K562 (cell line): ENCODE data around the gene SRMS.

Experiments
- CHD1 ChIP-seq: fragments of 200-600 bp; sonication (generic); IDR thresholded peaks from one replicate; pipeline ENCODE4 v1.6.1; 2012; ENCODE audit warnings: mild to moderate bottlenecking, moderate library complexity, low read length, inconsistent platforms
- NR3C1 ChIP-seq: sonication (generic); formaldehyde crosslinking; IDR thresholded peaks from 2 replicates; pipeline ENCODE4 v1.8.1; 2022; ENCODE audit warnings: missing genetic modification reagents
- POLR2A ChIP-seq: fragments of 450-650 bp; conservative IDR thresholded peaks from 2 replicates; pipeline ENCODE4 v1.6.1; 2016
- TCF7 ChIP-seq: sonication (generic); IDR thresholded peaks from 2 replicates; pipeline ENCODE4 v1.6.1; 2016; ENCODE audit warnings: antibody characterized with exemption, borderline replicate concordance
- ZNF143 ChIP-seq: sonication (generic); formaldehyde crosslinking; IDR thresholded peaks from 2 replicates; pipeline ENCODE4 v1.9.0; 2022; ENCODE audit warnings: mild to moderate bottlenecking, missing genetic modification reagents
- TF ChIP-seq, protein P1 (sequence below), 2 experiments: fragments of 450-650 bp; IDR thresholded peaks; 2 replicates each; pipeline ENCODE4 v1.6.1; 2016; ENCODE audit warnings: mild to moderate bottlenecking in 2 of 2, borderline replicate concordance in 1 of 2, low read depth in 1 of 2, moderate library complexity in 1 of 2
- TF ChIP-seq, protein P2 (sequence below), 3 experiments: IDR thresholded peaks in 2 of 3; conservative IDR thresholded peaks in 1 of 3; 2 replicates each; pipeline ENCODE4 v1.5.1; 2011 to 2012; ENCODE audit warnings: low read length in 3 of 3, mild to moderate bottlenecking in 3 of 3, control low read depth in 2 of 3, improper control_type of control experiment in 1 of 3, inconsistent platforms in 1 of 3, low read depth in 1 of 3, mixed read lengths in 1 of 3, moderate library complexity in 1 of 3; ENCODE audit not compliant: insufficient read depth in 2 of 3
- TF ChIP-seq, protein P3 (sequence below): fragments of 450-650 bp; IDR thresholded peaks from 2 replicates; pipeline ENCODE4 v1.6.1; 2016
- TF ChIP-seq, protein P4 (sequence below): fragments of 450-650 bp; formaldehyde crosslinking; IDR thresholded peaks from 2 replicates; pipeline ENCODE4 v1.4.0; 2022; ENCODE audit warnings: mild to moderate bottlenecking, moderate library complexity

DNA sequence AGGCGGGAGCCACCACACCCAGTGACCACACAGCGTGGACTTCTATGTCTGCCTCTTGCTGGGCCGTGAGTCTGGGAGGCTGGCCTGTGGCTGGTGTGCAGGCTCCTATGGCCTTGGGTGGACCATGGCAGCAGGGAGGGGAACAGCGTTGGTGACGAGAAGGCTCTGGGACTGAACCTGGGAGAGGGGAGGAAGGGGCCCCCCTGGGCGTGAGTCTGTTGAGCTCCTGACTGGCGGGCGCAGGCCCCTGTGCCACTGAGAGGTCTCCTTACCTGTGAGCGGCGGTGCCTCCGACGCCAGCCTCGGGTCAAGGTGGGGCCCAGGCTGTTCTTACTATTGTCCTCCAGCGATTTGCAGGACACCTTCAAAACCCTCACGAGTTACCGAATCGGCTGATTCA is 39.2 kb upstream of the SRMS start:
- TF ChIP-seq, protein P1, sequence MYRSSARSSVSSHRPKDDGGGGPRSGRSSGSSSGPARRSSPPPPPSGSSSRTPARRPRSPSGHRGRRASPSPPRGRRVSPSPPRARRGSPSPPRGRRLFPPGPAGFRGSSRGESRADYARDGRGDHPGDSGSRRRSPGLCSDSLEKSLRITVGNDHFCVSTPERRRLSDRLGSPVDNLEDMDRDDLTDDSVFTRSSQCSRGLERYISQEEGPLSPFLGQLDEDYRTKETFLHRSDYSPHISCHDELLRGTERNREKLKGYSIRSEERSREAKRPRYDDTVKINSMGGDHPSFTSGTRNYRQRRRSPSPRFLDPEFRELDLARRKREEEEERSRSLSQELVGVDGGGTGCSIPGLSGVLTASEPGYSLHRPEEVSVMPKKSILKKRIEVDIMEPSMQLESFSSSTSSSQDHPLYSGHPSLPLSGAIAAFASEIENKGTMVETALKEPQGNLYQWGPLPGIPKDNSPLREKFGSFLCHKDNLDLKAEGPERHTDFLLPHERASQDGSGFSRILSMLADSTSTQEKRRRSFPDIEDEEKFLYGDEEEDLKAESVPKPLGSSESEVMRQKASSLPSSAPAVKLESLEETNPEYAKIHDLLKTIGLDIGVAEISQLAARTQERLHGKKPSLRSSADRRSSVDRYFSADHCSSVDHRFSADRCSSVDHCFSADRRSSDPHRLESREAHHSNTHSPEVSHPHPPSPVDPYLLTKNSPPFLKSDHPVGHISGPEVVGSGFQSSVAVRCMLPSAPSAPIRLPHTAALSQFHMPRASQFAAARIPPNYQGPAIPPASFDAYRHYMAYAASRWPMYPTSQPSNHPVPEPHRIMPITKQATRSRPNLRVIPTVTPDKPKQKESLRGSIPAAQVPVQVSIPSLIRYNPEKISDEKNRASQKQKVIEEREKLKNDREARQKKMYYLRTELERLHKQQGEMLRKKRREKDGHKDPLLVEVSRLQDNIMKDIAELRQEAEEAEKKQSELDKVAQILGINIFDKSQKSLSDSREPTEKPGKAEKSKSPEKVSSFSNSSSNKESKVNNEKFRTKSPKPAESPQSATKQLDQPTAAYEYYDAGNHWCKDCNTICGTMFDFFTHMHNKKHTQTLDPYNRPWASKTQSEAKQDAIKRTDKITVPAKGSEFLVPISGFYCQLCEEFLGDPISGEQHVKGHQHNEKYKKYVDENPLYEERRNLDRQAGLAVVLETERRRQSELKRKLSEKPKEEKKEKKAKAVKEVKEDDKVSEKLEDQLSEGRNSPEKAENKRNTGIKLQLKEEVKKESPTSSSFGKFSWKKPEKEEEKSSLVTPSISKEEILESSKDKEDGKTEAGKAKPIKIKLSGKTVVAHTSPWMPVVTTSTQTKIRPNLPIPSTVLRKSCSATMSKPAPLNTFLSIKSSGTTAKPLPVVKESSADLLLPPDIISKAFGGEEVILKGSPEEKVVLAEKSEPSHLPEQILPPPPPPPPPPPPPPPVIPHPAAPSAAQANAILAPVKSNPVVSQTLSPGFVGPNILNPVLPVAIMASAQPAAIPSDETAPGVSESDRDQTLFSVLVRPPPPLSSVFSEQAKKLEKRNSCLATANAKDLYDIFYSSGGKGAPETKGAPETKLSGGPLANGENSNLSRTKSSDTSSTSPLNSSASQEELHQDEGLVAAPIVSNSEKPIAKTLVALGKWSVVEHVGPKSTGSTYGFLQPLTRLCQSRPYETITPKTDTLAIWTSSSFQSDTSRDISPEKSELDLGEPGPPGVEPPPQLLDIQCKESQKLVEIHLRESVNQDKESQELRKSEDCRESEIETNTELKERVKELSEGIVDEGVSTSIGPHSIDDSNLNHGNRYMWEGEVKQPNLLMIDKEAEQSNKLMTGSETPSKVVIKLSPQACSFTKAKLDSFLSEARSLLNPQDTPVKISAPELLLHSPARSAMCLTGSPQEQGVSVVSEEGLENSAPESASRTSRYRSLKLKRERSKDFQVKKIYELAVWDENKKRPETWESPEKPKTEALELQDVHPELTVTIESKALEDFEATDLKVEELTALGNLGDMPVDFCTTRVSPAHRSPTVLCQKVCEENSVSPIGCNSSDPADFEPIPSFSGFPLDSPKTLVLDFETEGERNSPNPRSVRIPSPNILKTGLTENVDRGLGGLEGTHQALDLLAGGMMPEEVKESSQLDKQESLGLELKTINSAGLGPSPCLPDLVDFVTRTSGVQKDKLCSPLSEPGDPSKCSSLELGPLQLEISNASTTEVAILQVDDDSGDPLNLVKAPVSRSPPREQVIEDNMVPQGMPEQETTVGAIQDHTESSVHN (IDR thresholded peaks at IDR 0.05; ENCODE audit: borderline replicate concordance in 1 of 2, low read depth in 1 of 2): no peak
- TF ChIP-seq, protein P2, sequence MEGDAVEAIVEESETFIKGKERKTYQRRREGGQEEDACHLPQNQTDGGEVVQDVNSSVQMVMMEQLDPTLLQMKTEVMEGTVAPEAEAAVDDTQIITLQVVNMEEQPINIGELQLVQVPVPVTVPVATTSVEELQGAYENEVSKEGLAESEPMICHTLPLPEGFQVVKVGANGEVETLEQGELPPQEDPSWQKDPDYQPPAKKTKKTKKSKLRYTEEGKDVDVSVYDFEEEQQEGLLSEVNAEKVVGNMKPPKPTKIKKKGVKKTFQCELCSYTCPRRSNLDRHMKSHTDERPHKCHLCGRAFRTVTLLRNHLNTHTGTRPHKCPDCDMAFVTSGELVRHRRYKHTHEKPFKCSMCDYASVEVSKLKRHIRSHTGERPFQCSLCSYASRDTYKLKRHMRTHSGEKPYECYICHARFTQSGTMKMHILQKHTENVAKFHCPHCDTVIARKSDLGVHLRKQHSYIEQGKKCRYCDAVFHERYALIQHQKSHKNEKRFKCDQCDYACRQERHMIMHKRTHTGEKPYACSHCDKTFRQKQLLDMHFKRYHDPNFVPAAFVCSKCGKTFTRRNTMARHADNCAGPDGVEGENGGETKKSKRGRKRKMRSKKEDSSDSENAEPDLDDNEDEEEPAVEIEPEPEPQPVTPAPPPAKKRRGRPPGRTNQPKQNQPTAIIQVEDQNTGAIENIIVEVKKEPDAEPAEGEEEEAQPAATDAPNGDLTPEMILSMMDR (IDR thresholded peaks at IDR 0.05 in 2 of 3, conservative IDR thresholded peaks at IDR 0.05 in 1 of 3; ENCODE audit: insufficient read depth in 2 of 3, low read depth in 1 of 3, low read length in 3 of 3): no peak
- TF ChIP-seq POLR2A (no peak), CHD1 (no peak), NR3C1 (CRISPR knock-in tag) (no peak), TCF7 (no peak), ZNF143 (CRISPR knock-in tag) (no peak)
- TF ChIP-seq, protein P3, sequence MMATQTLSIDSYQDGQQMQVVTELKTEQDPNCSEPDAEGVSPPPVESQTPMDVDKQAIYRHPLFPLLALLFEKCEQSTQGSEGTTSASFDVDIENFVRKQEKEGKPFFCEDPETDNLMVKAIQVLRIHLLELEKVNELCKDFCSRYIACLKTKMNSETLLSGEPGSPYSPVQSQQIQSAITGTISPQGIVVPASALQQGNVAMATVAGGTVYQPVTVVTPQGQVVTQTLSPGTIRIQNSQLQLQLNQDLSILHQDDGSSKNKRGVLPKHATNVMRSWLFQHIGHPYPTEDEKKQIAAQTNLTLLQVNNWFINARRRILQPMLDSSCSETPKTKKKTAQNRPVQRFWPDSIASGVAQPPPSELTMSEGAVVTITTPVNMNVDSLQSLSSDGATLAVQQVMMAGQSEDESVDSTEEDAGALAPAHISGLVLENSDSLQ: no peak
- TF ChIP-seq, protein P4, sequence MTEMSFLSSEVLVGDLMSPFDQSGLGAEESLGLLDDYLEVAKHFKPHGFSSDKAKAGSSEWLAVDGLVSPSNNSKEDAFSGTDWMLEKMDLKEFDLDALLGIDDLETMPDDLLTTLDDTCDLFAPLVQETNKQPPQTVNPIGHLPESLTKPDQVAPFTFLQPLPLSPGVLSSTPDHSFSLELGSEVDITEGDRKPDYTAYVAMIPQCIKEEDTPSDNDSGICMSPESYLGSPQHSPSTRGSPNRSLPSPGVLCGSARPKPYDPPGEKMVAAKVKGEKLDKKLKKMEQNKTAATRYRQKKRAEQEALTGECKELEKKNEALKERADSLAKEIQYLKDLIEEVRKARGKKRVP (CRISPR knock-in tag): no peak
